WTC11 (cell line): ENCODE data around the gene WEE1. TPM values are rescaled to one million over a fixed set of nuclear protein-coding genes. Genes with fewer than 3 reads are reported as not detected.

Experiments
- AR ChIP-seq: fragments of 250-450 bp; sonication (Bioruptor Pico); IDR thresholded peaks from 2 replicates; pipeline ENCODE4 v1.9.0; 2021; ENCODE audit warnings: mild to moderate bottlenecking
- CREB1 ChIP-seq: sonication (generic); formaldehyde crosslinking; IDR thresholded peaks from 2 replicates; pipeline ENCODE4 v1.8.0; 2023; ENCODE audit warnings: mild to moderate bottlenecking, missing genetic modification reagents
- CREM ChIP-seq: sonication (generic); formaldehyde crosslinking; IDR thresholded peaks from 2 replicates; pipeline ENCODE4 v1.8.1; 2022; ENCODE audit warnings: mild to moderate bottlenecking, missing genetic modification reagents, moderate library complexity
- ELF4 ChIP-seq: sonication (generic); formaldehyde crosslinking; IDR thresholded peaks from 2 replicates; pipeline ENCODE4 v1.8.1; 2022; ENCODE audit warnings: low read depth, mild to moderate bottlenecking, moderate library complexity, missing genetic modification reagents
- FOXP1 ChIP-seq: sonication (generic); formaldehyde crosslinking; IDR thresholded peaks from 2 replicates; pipeline ENCODE4 v1.8.0; 2022; ENCODE audit warnings: missing genetic modification reagents, mild to moderate bottlenecking, moderate library complexity, borderline replicate concordance
- GTF2I ChIP-seq: fragments of 250-450 bp; sonication (Bioruptor Pico); conservative IDR thresholded peaks from 2 replicates; pipeline ENCODE4 v1.4.0; 2021; ENCODE audit warnings: mild to moderate bottlenecking
- HMGA2 ChIP-seq: fragments of 250-450 bp; sonication (Bioruptor Pico); IDR thresholded peaks from 2 replicates; pipeline ENCODE4 v1.4.0; 2021; ENCODE audit warnings: mild to moderate bottlenecking, moderate library complexity
- HMGXB4 ChIP-seq: sonication (generic); formaldehyde crosslinking; IDR thresholded peaks from 2 replicates; pipeline ENCODE4 v1.8.1; 2023; ENCODE audit warnings: mild to moderate bottlenecking, moderate library complexity, missing genetic modification reagents
- IRF1 ChIP-seq: sonication (generic); formaldehyde crosslinking; IDR thresholded peaks from 2 replicates; pipeline ENCODE4 v1.8.0; 2023; ENCODE audit warnings: missing genetic modification reagents
- JAZF1 ChIP-seq: fragments of 250-450 bp; sonication (Bioruptor Pico); IDR thresholded peaks from 2 replicates; pipeline ENCODE4 v1.9.0; 2021; ENCODE audit warnings: moderate library complexity, mild to moderate bottlenecking, inconsistent platforms
- KAT7 ChIP-seq: sonication (generic); formaldehyde crosslinking; IDR thresholded peaks from 2 replicates; pipeline ENCODE4 v1.8.1; 2023; ENCODE audit warnings: missing genetic modification reagents, mild to moderate bottlenecking, borderline replicate concordance
- NFYB ChIP-seq: sonication (generic); formaldehyde crosslinking; conservative IDR thresholded peaks from 2 replicates; pipeline ENCODE4 v1.8.0; 2022; ENCODE audit warnings: low read depth, missing genetic modification reagents
- PREB ChIP-seq: sonication (generic); formaldehyde crosslinking; IDR thresholded peaks from 2 replicates; pipeline ENCODE4 v1.8.1; 2022; ENCODE audit warnings: mild to moderate bottlenecking, missing genetic modification reagents, moderate library complexity, borderline replicate concordance
- PRRX2 ChIP-seq: fragments of 250-450 bp; sonication (Bioruptor Pico); IDR thresholded peaks from 2 replicates; pipeline ENCODE4 v1.8.0; 2021; ENCODE audit warnings: mild to moderate bottlenecking
- STAT6 ChIP-seq: sonication (generic); formaldehyde crosslinking; conservative IDR thresholded peaks from 2 replicates; pipeline ENCODE4 v1.8.1; 2023; ENCODE audit warnings: mild to moderate bottlenecking, low read depth, missing genetic modification reagents, moderate library complexity
- TEAD4 ChIP-seq: sonication (generic); formaldehyde crosslinking; IDR thresholded peaks from 2 replicates; pipeline ENCODE4 v1.8.0; 2022; ENCODE audit warnings: mild to moderate bottlenecking, missing genetic modification reagents
- TP53 ChIP-seq: sonication (generic); formaldehyde crosslinking; IDR thresholded peaks from 2 replicates; pipeline ENCODE4 v1.8.1; 2023; ENCODE audit warnings: mild to moderate bottlenecking, missing genetic modification reagents
- USF1 ChIP-seq: sonication (generic); formaldehyde crosslinking; IDR thresholded peaks from 2 replicates; pipeline ENCODE4 v1.8.0; 2022; ENCODE audit warnings: mild to moderate bottlenecking, missing genetic modification reagents
- ZNF219 ChIP-seq: sonication (generic); formaldehyde crosslinking; IDR thresholded peaks from 2 replicates; pipeline ENCODE4 v1.8.0; 2023; ENCODE audit warnings: missing genetic modification reagents, mild to moderate bottlenecking, borderline replicate concordance
- ZNF416 ChIP-seq: fragments of 250-450 bp; sonication (Bioruptor Pico); IDR thresholded peaks from 2 replicates; pipeline ENCODE4 v1.9.0; 2021; ENCODE audit warnings: mild to moderate bottlenecking, inconsistent platforms
- ZNF532 ChIP-seq: fragments of 250-450 bp; sonication (Bioruptor Pico); IDR thresholded peaks from 2 replicates; pipeline ENCODE4 v1.9.0; 2021; ENCODE audit warnings: mild to moderate bottlenecking, borderline replicate concordance
- ZNF671 ChIP-seq: fragments of 250-450 bp; sonication (Bioruptor Pico); IDR thresholded peaks from 2 replicates; pipeline ENCODE4 v1.8.0; 2021; ENCODE audit warnings: mild to moderate bottlenecking
- total RNA-seq: library from RNA; stranded (reverse); gene quantifications from 3 replicates; pipeline ENCODE4 v1.2.3, GENCODE V29; 2021

Gene WEE1
- total RNA-seq, 1 experiment from 2014 or later: 109 TPM

GRCh38 chr11:9613830-9614762, 40.6 kb downstream of the WEE1 start (continued):
- TF ChIP-seq HMGXB4 (peak; percentile 92; the same call in 1 of the 2 replicates), GTF2I (CRISPR knock-in tag) (no peak), PREB (CRISPR knock-in tag) (no peak), JAZF1 (CRISPR knock-in tag) (no peak), IRF1 (no peak), NFYB (no peak), STAT6 (CRISPR knock-in tag) (no peak), PRRX2 (CRISPR knock-in tag) (no peak), TEAD4 (CRISPR knock-in tag) (no peak), CREB1 (CRISPR knock-in tag) (no peak), ZNF532 (CRISPR knock-in tag) (no peak), ZNF671 (CRISPR knock-in tag) (no peak), USF1 (CRISPR knock-in tag) (0 out of 2 replicates have a peak, but pooled peaks have one; percentile 6), TP53 (CRISPR knock-in tag) (no peak), ZNF219 (CRISPR knock-in tag) (no peak; the same call in 1 of the 2 replicates), CREM (CRISPR knock-in tag) (no peak), AR (CRISPR knock-in tag) (no peak), HMGA2 (no peak), KAT7 (CRISPR knock-in tag) (peak; percentile 77), ELF4 (no peak), FOXP1 (CRISPR knock-in tag) (peak; percentile 76; the same call in 1 of the 2 replicates), ZNF416 (0 out of 2 replicates have a peak, but pooled peaks have one; percentile 70)
